Coronary artery (tissue), 2 donors: Measurements from ENCODE around the gene MGLL.
"Not testable (repeated sequence)": the region's sequence is repeated elsewhere in the genome, so short reads cannot be mapped to it uniquely, and the experiment has no call there.

Source experiments
- DNase-seq: peaks from one replicate; pipeline ENCODE4 v3.0.0-alpha.2; 2017; ENCODE audit warnings: low spot score
- H3K27ac ChIP-seq, 2 donors: fragments of 200-600 bp; sonication (generic); one replicate each; pipeline ENCODE4 v1.5.1; 2016 to 2019
- H3K4me3 ChIP-seq: fragments of 200-600 bp; sonication (generic); 2 replicates; pipeline ENCODE4 v1.5.1; 2016; ENCODE audit warnings: mild to moderate bottlenecking, moderate library complexity
- CTCF ChIP-seq: fragments of 200-600 bp; sonication (generic); IDR thresholded peaks from one replicate; pipeline ENCODE4 v1.5.1; 2019; ENCODE audit warnings: antibody characterized with exemption

Gene MGLL

GRCh38 chr3:127687228-127687737 lies 135.0 kb downstream of the MGLL start:
- Histone ChIP-seq H3K4me3 (no peak overlapping the region), H3K27ac (no peak overlapping the region)
- no peak for DNase-seq
- no peak for TF ChIP-seq CTCF

GRCh38 chr3:127686512-127686894 lies 135.8 kb downstream of the MGLL start:
- H3K4me3 ChIP-seq, result no peak overlapping the region
- no peak for DNase-seq
- no peak for TF ChIP-seq CTCF
- H3K27ac ChIP-seq, result no peak overlapping the region

- H3K4me3 ChIP-seq, result no peak overlapping the region
- no peak for DNase-seq
- H3K27ac ChIP-seq, result no peak overlapping the region
- no peak for TF ChIP-seq CTCF
Measured at GRCh38 chr3:127685708-127686511, 136.4 kb downstream of the MGLL start.

- H3K4me3 ChIP-seq, result no peak overlapping the region
- peak; percentile 57 for DNase-seq
- H3K27ac ChIP-seq, result no peak overlapping the region
- no peak for TF ChIP-seq CTCF
Measured at GRCh38 chr3:127684871-127685707, 137.2 kb downstream of the MGLL start.

- TF ChIP-seq CTCF, result no peak
- Histone ChIP-seq H3K27ac (no peak overlapping the region), H3K4me3 (no peak overlapping the region)
- DNase-seq, result peak; percentile 61
Measured at GRCh38 chr3:127682561-127682960, 139.8 kb downstream of the MGLL start.

- not testable (repeated sequence) for H3K4me3 ChIP-seq, DNase-seq, H3K27ac ChIP-seq
Measured at GRCh38 chr3:127682175-127682554, 140.2 kb downstream of the MGLL start.

GRCh38 chr3:127680798-127681221 lies 141.5 kb downstream of the MGLL start:
- no peak for TF ChIP-seq CTCF
- Histone ChIP-seq H3K4me3 (no peak overlapping the region), H3K27ac (no peak overlapping the region)
- DNase-seq, result peak; percentile 50
